GM18909 (cell line): Measurements from ENCODE around the gene WDFY3.
"Not testable (repeated sequence)": the region's sequence is repeated elsewhere in the genome, so short reads cannot be mapped to it uniquely, and the experiment has no call there.

Experiments used
- ATAC-seq: cut with Tn5 transposase; IDR thresholded peaks from one replicate; pipeline ENCODE4 v1.9.1; 2021; ENCODE audit warnings: mild to moderate bottlenecking; ENCODE audit not compliant: unreplicated experiment, poor library complexity

Gene WDFY3

DNA sequence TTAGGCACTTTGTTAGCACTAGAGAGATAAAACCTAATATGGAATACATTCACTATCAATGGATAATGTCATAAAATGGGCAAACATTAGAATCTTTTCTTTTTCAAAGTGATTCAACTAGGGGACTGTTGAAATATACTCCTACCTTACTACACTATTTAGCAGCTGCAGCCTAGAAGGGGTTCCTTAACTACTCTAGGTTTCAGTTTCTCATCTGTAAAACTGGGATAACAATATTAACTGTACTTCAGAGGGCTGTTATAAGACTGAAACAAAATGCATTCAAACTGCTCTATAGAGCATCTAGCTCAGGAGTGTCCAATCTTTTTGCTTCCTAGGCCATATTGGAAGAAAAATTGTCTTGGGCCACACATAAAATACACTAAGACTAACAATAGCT is 236.1 kb downstream of the WDFY3 start:
- ATAC-seq = no peak

DNA sequence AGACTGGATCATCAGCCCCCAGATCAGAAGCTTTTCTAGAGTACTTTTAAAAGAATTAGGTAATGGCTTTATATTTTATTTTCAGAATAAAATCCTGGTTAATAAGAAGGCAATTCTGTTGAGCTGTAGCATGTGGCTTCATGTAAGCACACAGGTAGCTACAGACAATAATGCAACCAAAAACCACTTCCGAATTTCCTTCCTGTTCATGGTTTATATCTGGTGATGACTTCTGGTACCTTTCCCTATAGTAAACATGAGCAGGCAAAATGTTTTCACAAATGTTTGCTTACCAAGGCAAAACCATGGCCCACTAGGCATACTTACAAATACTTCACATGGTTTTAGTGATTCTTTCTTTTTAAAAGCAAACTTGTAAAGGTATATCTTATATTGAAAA is 239.0 kb downstream of the WDFY3 start:
- ATAC-seq = no peak

DNA sequence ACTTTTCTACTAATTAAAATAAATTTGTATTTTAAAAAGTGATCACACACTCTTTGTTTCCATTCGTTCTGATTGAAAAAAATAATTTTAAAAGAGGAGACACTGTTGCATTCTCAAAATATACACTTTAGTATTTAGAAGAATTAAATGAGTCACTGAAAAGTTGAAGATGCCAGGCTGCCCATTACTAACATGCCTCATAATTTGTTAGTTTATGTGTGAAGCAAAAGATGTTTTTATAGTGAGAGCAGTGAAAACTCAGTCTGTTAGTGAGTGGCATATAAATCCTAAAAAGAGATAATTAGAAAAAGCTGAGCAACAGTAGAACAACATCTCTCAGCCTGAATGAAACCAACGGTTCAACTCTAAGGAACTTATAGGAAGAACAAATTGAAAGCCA is 240.1 kb downstream of the WDFY3 start:
- ATAC-seq = no peak

DNA sequence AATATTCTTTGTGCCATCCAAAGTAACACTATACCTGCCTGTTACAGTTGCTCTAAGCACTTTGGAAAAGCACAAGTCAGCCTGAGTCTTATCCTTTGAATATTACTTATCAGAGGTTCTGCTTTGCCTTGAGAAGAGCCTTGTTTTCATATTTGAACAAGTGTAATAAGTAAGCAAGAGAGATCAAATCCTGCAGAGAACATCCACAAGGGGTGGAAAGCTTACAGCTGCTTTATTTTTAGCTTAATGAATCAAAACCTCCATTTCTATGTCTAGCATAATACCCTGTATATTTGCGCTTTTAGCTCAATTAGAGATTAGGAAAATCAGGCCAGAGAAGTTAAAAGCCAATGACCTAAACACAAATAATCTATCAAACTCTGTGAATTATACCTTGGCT is 243.8 kb downstream of the WDFY3 start:
- ATAC-seq = no peak

DNA sequence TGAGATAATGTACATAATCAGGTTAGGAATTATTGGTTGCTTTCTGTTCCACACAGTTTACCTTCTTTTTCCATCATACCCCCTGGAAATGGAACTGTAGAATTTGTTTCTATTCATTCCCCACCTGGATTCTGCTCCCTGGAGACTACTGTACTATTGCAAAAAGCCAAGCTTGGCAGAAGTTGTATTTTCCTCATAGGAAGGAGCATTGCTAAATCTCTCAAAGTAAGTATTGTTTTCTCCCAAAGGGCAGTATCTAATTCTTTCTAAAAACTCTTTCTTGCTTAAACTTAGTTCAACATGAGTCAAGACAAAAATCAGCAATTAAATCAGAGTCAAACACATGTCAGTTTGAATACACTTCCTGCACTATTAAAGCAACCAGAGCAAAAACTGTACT is 247.4 kb downstream of the WDFY3 start:
- no peak for ATAC-seq

DNA sequence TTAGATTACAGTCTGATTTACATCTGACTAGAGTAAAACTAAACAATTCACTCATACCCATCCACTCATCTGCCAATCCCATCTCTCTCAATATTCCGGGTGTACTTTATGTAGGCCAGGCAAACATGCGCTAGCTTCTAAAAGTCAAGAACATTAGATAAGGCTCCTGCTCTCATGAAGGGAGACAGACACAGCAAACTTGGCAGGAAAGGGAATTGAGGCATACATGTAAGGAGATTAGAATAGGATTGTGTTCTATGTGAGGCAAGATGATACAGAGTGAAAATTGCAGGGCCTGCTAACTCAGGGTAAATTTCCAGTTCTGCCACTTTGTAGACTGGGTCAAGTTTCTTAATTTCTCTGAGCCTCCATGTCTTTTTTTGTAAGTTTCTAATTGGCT is 247.8 kb downstream of the WDFY3 start:
- ATAC-seq = no peak

DNA sequence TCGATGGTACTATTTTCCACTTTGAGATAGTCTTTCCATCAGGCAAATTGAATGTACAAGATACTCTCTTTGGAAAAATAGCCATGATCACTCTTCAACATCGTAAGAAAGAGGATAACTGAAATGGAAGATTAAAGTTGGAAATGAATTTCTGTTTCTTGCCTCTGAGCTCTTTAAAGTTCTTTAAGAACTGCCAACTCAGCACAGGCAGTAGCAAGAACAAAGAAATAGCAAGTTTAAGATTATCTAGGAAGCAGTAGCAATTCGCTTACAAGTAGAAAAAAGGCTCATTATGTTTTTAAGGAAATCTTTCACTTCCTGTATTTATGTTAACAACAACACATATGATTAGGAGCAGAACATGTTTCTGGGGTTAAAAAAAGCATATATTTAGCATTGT is 255.9 kb downstream of the WDFY3 start:
- no peak for ATAC-seq

DNA sequence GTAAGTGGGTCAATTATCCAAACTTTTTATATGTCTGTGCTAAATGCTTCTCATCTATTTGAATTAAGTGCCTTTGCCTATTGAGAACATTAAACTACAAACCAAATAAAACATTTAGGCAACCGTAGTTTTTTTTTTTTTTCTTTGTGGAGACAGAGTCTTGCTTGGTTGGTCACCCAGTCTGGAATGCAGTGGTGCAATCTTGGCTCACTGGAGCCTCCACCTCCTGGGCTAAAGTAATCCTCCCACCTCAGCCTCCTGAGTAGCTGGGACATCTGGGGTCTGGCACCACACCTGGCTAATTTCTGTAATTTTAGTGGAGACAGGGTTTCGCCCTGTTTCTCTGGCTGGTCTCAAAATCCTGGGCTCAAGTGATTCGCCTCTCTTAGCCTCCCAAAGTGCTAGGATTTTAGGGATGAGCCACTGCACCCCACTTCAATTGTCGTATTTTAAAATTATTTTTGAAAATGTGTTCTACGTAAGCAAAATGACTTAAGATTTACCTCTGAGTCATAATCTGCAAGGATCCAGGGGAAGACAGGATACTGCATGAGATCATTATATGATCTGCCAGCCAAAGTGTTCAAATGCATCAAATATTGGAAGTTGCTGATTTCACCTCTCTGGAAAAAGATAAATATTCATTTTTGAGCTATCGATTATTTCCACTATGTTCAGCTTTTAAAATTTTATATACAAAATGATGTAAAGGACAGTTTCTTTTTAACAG is 257.9 kb downstream of the WDFY3 start:
- no peak for ATAC-seq

DNA sequence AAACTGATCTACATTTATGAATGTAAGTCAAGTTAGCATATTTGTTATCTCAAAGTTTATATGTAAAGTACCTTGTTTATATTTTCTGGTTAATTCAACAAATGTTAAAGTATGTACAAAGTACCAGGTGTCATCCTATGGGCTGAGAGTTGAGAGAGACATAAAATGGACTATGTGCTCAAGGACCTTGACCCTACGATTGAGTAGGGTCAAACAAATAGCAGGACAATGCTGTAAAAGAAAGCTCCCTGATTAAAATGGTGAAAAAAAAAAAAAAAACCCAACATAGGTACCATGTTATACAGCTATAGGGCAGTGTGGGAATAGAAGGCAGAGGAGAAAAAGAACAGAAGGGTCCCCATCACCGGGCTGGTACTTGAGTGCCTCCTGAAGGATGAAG is 260.2 kb downstream of the WDFY3 start:
- ATAC-seq = no peak

DNA sequence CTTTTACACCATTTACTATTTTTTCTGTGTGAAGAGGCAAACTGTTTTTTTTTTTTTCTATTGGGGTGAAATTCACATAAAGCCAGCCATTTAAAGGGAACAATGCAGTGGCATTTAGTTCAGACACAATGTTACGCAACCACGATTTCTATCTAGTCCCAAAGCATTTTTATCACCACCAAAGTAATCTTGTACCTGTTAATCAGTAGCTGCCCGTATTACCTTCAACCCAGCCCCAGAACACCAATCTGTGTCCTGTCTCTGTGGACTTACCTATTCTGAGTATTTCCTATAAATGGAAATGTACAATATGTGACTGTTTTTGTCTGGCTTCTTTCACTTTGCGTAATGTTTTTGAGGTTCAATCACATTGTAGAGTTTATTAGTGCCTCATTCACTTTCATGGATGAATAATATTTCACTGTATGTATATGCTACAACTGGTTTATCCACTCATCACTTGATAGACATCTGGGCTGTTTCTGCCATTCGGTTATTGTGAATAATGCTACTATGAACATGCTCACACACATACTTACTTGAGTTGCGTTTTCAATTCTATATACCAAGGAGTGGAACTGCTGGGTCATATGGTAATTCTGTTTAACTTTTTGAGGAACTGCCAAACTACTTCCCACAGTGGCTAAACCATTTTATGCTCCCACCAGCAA is 267.4 kb downstream of the WDFY3 start:
- ATAC-seq = no peak

DNA sequence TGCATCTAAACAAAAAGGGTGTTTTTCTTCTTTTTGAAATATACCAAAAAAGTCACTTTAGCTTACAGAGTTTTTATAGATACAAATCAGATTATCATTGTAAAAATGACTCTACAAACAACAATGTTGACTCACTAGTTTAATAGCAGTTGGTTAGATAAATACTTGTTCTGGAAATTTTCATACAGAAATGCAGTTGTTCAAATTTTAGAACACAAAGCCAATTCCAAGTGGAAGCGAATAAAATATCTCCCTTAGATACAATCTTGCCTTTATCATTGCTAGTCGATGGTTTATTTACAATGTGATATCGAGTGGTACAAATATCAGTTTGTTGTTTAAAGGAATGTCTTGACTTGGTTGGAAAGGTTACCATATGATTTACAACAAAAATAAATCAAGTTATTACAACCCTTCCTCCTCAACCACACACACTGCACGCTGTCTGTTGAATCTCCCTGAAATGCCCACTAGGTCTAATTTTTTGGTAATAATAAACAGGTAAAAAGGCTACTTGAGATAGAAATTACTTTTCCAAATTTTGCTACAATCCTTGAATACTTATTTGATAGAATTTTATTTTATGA is 268.8 kb downstream of the WDFY3 start:
- ATAC-seq = no peak

DNA sequence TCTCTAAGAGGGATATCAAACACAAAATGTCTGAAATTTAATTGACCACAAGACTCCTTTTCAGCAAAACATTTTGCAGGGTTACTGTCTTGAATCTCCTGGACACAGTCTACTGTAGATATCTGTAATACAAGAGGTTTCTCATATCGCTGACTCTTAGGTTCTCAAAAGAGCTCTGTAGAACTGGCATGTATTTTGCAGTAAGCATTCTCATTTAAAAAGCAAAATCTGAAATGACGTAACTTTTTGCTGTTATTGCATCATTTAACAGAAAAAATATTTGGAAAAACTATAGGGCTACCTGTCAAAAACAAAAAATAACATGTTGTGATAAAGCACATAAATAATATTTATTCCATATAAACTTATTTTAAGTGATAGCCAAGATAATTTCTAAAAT is 269.3 kb downstream of the WDFY3 start:
- ATAC-seq = no peak

DNA sequence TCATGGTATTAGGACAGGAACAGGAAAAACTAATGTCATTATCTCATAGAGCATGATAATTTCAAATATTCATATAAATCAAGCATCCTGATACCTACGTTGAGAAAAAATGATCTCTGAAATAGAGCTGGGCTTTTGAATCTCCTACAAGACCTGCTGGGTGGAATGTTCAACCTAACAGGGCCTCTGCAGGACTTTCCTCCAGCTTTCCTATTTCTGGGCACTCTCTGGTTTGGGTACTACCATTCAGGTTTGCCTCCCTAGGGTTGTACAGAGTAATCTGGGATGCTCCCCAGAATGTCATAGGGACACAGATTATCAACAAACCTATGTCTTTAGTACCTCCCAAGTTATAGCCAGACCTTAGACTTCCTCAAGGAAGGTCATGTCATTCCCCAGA is 274.7 kb downstream of the WDFY3 start:
- no peak for ATAC-seq

DNA sequence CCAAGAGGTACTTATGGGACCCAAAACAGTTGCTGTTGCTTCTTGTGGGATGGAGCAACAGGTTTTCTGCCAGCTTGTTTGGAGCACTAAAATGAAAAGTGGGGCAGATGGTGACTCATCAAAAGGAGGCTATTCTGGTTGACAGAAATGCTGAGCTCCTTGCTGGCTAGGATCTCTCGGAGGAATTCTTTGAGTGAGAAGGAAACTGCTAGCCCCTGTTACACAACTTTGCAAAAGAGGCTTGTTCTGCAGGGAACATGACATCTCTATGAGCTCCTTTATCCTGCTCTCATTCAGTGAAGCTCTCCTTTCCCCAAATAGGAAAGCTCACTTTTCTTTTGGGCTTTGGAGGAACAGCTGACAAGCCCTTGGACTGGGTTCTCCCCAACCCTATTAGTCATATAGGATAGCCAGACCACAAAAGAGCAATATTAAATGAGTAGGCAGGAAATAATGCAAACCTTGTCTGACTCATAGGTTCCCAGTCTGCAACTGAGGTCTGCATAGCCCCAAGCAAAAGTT is 275.3 kb downstream of the WDFY3 start:
- ATAC-seq = no peak

DNA sequence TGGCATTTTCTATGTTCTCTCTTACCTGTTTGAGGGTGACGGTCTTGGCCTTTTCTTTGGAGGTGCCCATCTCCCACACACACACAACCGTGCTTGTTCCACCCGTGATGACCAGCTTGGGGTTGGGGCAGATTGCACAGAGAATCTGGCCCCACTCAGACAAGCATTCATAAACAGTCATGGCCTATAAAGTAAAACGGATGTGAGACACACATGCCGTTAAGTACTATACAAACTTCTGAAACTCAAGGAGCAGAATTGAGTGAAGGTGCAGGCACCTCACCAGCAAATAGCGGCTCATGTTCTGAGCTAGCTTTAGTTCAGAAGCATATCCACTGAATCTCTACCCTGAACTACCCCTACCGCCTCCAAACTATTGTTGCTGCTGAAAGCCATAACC is 276.0 kb downstream of the WDFY3 start:
- no peak for ATAC-seq

DNA sequence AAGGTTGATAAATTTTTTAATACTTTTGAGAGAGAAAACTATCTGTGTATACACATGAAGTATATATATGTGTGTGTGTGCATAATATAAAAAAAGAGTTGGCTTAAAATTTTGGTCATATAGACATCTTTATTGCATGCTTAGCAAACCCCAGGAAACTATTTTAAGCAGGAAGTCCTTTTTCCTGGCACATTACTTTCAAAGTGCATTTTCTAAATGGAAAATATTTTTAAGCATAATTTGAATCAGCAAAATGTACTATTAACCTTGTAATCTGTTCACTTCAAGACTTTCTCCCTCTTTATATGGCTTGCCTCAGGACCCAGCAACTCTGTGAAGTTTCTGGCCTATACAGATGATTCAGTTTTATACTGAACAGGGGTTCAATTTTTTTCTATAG is 277.3 kb downstream of the WDFY3 start:
- no peak for ATAC-seq

DNA sequence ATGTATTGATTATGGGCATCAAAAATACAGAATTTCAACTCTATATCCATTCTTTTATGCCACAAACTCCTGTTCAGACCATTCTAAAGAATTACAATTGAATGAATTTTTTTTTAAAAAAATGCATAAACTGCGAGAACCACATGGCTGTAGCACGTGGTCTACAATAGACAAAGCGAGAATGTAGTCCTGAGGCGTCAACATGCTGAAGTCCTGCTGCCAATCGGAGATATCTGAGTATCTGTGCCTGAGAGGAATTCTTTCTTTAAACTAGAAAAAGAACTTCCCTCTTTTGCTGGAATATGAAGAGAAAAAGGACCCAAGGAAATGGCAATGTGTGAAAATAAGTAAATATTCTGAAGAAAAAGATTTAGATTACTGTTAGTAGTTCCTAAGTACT is 277.9 kb downstream of the WDFY3 start:
- no peak for ATAC-seq

DNA sequence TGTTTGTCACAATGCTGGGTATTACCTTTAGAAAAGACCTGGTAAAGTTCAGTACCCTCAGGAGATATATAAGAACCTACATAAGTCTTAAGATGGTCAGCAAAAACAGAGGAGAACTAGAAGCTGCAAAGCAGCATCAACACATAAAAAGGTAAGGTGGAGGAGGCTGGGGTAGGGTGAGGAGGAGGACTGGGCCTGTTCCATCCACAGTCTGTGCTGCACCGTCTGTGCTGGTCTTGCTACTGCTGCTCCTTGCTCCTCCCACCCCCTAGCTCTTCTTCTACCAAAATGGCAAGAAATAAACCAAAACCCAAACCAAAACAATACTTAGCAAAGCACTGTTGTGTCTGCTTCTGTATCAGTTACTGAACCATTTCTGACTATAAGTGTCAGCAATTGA is 281.4 kb downstream of the WDFY3 start:
- ATAC-seq = no peak

DNA sequence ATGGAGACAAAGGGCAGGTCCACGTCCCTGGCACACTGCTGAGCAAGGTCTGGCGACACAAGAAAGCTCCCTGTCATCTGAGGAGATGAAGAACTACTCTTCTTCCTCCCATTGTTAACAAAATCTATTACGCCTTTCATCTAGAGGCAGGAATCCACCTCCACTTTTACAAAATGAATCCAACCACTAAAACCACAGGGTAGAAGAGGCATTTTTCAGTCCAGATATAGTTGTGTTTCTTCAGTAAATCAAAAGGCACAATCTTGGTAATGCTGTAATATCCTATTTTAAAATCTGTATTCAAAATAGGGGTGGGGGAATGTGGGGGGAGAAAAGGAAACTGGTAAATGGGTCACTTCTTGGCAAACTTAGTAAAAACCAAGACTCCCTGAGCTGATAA is 282.1 kb downstream of the WDFY3 start:
- ATAC-seq = no peak

DNA sequence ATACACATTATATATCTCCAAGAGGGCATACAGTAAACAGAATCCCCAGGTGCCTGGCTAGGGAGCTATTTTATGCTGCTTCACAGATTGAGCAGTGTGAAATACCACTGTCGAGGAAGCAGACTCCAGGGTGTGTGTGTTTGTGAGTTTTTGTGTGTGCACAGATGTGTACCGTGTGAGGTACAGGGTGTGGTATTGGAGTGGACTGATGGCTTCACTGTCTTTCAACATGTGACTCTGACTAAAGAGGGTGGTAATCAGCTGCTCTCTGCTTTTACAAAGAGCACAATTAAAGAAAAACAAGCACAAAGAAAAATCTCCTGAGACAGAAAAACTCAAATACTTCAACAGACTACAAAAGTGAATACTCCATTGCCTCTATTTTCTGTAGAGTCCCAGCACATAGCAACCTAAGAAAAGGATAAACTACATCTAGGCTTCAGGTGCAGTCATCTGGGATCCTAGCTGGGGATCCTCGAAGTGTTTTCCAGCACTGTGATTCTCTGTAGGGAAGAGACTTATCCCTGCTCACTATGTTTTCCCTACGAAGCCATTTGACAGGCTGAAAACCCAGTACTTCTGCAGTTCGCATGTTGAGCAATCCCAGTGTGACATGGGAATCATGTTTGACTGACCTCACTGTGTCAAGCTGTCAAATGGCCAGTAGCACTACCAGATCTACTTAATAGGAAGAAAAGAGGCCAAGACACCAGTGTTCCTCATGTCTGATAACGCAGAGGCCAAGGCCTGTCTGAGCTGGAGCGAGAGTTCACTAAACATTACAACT is 283.2 kb downstream of the WDFY3 start:
- no peak for ATAC-seq

DNA sequence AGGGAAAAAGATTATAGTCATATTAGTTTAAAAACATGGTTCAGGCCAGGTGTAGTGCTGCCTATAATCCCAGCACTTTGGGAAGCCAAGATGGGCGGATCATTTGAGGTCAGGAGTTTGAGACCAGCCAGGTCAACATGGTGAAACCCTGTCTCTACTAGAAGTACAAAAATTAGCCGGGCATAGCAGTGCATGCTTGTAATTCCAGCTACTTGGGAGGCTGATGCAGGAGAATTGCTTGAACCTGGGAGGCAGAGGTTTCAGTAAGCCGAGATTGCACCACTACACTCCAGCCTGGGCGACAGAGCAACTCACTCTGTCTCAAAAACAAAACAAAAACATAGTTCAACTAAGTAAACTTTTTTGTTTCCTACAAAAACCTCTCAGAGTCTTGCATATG is 283.8 kb downstream of the WDFY3 start:
- not testable (repeated sequence) for ATAC-seq
